ENCODE results near the gene SECISBP2L.

The SECISBP2L gene

DNA sequence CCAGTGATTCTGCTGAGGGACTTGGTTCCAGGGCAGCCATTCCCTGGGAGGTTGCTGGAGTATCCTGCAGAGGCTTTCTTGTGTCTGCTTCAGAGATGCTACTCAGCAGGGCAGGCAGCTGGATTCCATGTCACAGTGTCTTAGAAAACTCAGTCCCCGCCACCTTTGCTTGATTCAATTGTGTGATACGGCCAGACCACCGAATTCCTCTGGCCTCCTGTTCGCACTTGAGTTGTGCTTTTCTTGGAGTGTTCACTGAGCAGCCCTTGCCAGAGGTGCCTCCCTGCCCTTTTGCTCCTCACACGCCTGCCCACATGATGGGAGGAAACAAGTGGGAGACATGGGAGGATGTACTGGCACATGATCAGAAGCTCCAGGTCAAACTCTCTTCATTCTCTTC is 62.9 kb downstream of the SECISBP2L start:
- Histone ChIP-seq H3K9ac (ENCODE audit: low read length) (no peak overlapping the region), H4K20me1 (ENCODE audit: low read depth, low read length) (no peaks in the 10 kb centered on the region), H3K27me3 (ENCODE audit: low read length) (no peaks in the 10 kb centered on the region), H3K36me3 (ENCODE audit: low read length) (no peaks in the 10 kb centered on the region), H3K27ac (ENCODE audit: low read depth, low read length) (no peak overlapping the region), H3K4me2 (ENCODE audit: low read depth, low read length, poor library complexity, severe bottlenecking) (no peak overlapping the region), H3K4me3 (ENCODE audit: insufficient read depth, low read length, poor library complexity, severe bottlenecking) (no peak overlapping the region), H2AFZ (ENCODE audit: low read depth, low read length, severe bottlenecking) (no peak overlapping the region), H3K9me2 (replicated peaks; ENCODE audit: insufficient read depth, low read length) (no peaks in the 10 kb centered on the region), H3K9me3 (ENCODE audit: insufficient read depth, low read length) (no peaks in the 10 kb centered on the region), H3K79me2 (ENCODE audit: insufficient read depth, low read length) (no peaks in the 10 kb centered on the region), H3F3A (ENCODE audit: insufficient read depth) (no peaks in the 10 kb centered on the region)
- TF ChIP-seq, protein P1, sequence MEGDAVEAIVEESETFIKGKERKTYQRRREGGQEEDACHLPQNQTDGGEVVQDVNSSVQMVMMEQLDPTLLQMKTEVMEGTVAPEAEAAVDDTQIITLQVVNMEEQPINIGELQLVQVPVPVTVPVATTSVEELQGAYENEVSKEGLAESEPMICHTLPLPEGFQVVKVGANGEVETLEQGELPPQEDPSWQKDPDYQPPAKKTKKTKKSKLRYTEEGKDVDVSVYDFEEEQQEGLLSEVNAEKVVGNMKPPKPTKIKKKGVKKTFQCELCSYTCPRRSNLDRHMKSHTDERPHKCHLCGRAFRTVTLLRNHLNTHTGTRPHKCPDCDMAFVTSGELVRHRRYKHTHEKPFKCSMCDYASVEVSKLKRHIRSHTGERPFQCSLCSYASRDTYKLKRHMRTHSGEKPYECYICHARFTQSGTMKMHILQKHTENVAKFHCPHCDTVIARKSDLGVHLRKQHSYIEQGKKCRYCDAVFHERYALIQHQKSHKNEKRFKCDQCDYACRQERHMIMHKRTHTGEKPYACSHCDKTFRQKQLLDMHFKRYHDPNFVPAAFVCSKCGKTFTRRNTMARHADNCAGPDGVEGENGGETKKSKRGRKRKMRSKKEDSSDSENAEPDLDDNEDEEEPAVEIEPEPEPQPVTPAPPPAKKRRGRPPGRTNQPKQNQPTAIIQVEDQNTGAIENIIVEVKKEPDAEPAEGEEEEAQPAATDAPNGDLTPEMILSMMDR (IDR thresholded peaks at IDR 0.05; ENCODE audit: insufficient read depth, low read length, poor library complexity, severe bottlenecking) = no peak
- no peak for TF ChIP-seq EZH2phosphoT487 (conservative IDR thresholded peaks at IDR 0.05; ENCODE audit: low read length)

DNA sequence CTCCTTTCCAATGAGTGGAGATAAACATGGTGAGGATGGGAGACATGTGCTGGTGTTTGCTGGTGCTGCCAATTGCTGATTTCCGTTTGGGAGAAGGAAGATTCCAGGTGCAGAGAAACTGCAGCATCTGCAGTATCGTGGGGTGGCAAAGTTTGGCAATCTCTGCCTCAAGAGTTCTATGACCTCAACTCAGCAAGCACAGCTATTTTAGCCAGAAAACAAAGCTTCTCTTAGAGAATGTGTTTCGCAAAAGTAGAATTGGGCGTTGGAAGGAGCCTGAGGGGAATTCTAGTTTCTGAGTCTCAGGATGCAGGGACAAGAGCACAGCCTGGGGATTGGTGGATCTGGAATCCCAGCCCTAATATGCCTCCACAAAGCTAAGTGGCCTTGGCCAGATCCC is 64.3 kb downstream of the SECISBP2L start:
- no peak overlapping the region for H3K27ac ChIP-seq (ENCODE audit: low read depth, low read length)
- no peaks in the 10 kb centered on the region for H3K27me3 ChIP-seq (ENCODE audit: low read length)

DNA sequence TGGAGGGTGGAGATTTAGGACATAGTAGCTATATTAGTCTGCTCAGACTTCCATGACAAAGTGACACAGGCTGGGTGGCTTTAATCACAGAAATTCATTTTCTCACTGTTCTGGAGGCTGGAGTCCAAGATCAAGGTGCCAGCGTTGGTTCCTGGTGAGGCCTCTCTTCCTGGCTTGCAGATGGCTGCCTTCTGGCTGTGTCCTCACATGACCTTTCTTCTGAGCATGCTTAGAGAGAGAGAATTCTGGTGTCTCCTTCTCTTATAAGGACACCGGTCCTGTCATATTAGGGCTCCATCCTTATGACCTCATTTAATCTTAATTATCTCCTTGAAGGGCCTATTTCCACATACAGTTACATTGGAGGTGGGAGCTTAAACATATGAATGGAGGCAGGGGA is 67.6 kb downstream of the SECISBP2L start:
- no peak overlapping the region for H3K9ac ChIP-seq (ENCODE audit: low read length)
- no peak overlapping the region for H3K4me2 ChIP-seq (ENCODE audit: low read depth, low read length, poor library complexity, severe bottlenecking)
- H3F3A ChIP-seq (ENCODE audit: insufficient read depth) = no peaks in the 10 kb centered on the region
- H3K27me3 ChIP-seq (ENCODE audit: low read length) = no peaks in the 10 kb centered on the region
- TF ChIP-seq EZH2phosphoT487 (conservative IDR thresholded peaks at IDR 0.05; ENCODE audit: low read length) = no peak
- TF ChIP-seq, protein P1 (IDR thresholded peaks at IDR 0.05; ENCODE audit: insufficient read depth, low read length, poor library complexity, severe bottlenecking) = no peak
- no peaks in the 10 kb centered on the region for H3K9me2 ChIP-seq (replicated peaks; ENCODE audit: insufficient read depth, low read length)
- no peaks in the 10 kb centered on the region for H3K79me2 ChIP-seq (ENCODE audit: insufficient read depth, low read length)
- H3K4me3 ChIP-seq (ENCODE audit: insufficient read depth, low read length, poor library complexity, severe bottlenecking) = no peak overlapping the region
- H3K27ac ChIP-seq (ENCODE audit: low read depth, low read length) = no peak overlapping the region
- H3K9me3 ChIP-seq (ENCODE audit: insufficient read depth, low read length) = no peaks in the 10 kb centered on the region
- no peaks in the 10 kb centered on the region for H4K20me1 ChIP-seq (ENCODE audit: low read depth, low read length)
- no peaks in the 10 kb centered on the region for H3K36me3 ChIP-seq (ENCODE audit: low read length)
- no peak overlapping the region for H2AFZ ChIP-seq (ENCODE audit: low read depth, low read length, severe bottlenecking)

More for the DNA sequence above, 64.3 kb downstream of the SECISBP2L start:
- TF ChIP-seq EZH2phosphoT487 (conservative IDR thresholded peaks at IDR 0.05; ENCODE audit: low read length) = no peak
- TF ChIP-seq, protein P1 (IDR thresholded peaks at IDR 0.05; ENCODE audit: insufficient read depth, low read length, poor library complexity, severe bottlenecking) = no peak
- H4K20me1 ChIP-seq (ENCODE audit: low read depth, low read length) = no peaks in the 10 kb centered on the region
- no peaks in the 10 kb centered on the region for H3K79me2 ChIP-seq (ENCODE audit: insufficient read depth, low read length)
- H3F3A ChIP-seq (ENCODE audit: insufficient read depth) = no peaks in the 10 kb centered on the region
- no peak overlapping the region for H3K4me3 ChIP-seq (ENCODE audit: insufficient read depth, low read length, poor library complexity, severe bottlenecking)
- H3K9me3 ChIP-seq (ENCODE audit: insufficient read depth, low read length) = no peaks in the 10 kb centered on the region
- no peaks in the 10 kb centered on the region for H3K9me2 ChIP-seq (replicated peaks; ENCODE audit: insufficient read depth, low read length)
- H3K4me2 ChIP-seq (ENCODE audit: low read depth, low read length, poor library complexity, severe bottlenecking) = no peak overlapping the region
- H2AFZ ChIP-seq (ENCODE audit: low read depth, low read length, severe bottlenecking) = no peak overlapping the region
- no peak overlapping the region for H3K9ac ChIP-seq (ENCODE audit: low read length)
- H3K36me3 ChIP-seq (ENCODE audit: low read length) = no peaks in the 10 kb centered on the region
